Transverse colon (tissue), 4 donors: ENCODE results near the gene TGFB1I1. TPM values are rescaled to one million over a fixed set of nuclear protein-coding genes. Genes with fewer than 3 reads are reported as not detected.
"Not testable (repeated sequence)": the region's sequence is repeated elsewhere in the genome, so short reads cannot be mapped to it uniquely, and the experiment has no call there.

ENCODE experiments used
- DNase-seq: peaks from one replicate; pipeline ENCODE4 v3.0.0-alpha.2; 2019
- H3K27ac ChIP-seq, 4 donors: fragments of 200-600 bp; sonication (generic); 2 replicates each; pipeline ENCODE4 v1.5.1; 2016 to 2018; ENCODE audit warnings: inconsistent platforms in 4 of 4
- H3K27me3 ChIP-seq: fragments of 200-600 bp; sonication (generic); 2 replicates; pipeline ENCODE4 v1.5.1; 2017; ENCODE audit warnings: inconsistent platforms
- H3K36me3 ChIP-seq, 4 donors: fragments of 200-600 bp; sonication (generic); 2 replicates each; pipeline ENCODE4 v1.5.1; 2017 to 2019; ENCODE audit warnings: inconsistent platforms in 4 of 4
- H3K4me1 ChIP-seq, 4 donors: fragments of 200-600 bp; sonication (generic); 2 replicates each; pipeline ENCODE4 v1.5.1; 2017 to 2020; ENCODE audit warnings: inconsistent platforms in 4 of 4
- H3K4me3 ChIP-seq, 4 donors: fragments of 200-600 bp; sonication (generic); 1 replicate in 1 of 4; 2 replicates in 3 of 4; pipeline versions ENCODE4 v1.5.1 to v1.6.1; 2017 to 2019; ENCODE audit warnings: inconsistent platforms in 4 of 4
- H3K9me3 ChIP-seq, 2 donors: fragments of 200-600 bp; sonication (generic); 2 replicates each; pipeline ENCODE4 v1.5.1; 2017 to 2019; ENCODE audit warnings: inconsistent platforms in 2 of 2
- EP300 ChIP-seq: sonication (generic); formaldehyde crosslinking; IDR thresholded peaks from one replicate; pipeline ENCODE4 v1.6.1; 2017; ENCODE audit warnings: antibody characterized with exemption, low read depth
- POLR2A ChIP-seq: fragments of 450-650 bp; IDR thresholded peaks from one replicate; pipeline ENCODE4 v1.6.1; 2016; ENCODE audit warnings: antibody characterized with exemption, mild to moderate bottlenecking, moderate library complexity
- POLR2AphosphoS5 ChIP-seq, 3 donors: sonication (generic); formaldehyde crosslinking; IDR thresholded peaks; one replicate each; pipeline ENCODE4 v1.6.1; 2016; ENCODE audit warnings: antibody characterized with exemption in 3 of 3
- WGBS, 2 donors: methylation state at CpG; one replicate each; pipeline ENCODE4 v1.1.5; 2018; ENCODE audit warnings: low coverage in 1 of 2; 5-methylcytosine and 5-hydroxymethylcytosine counted together
- in situ Hi-C, 4 donors: fragments of 200-750 bp; cut with MboI; loops; one replicate each; pipeline versions ENCODE4 v1.15.0 to v1.15.1; 2017; ENCODE audit warnings: low sequenced_read_pairs in 3 of 4, low pct_ligation_motif_present in 1 of 4, low pct_unique_long_range_greater_than_20kb in 1 of 4
- intact Hi-C: fragments of 100-400 bp; cut with DNase I; formaldehyde crosslinking; loops from one replicate; pipeline ENCODE4 v1.15.1; 2023; ENCODE audit warnings: low total_unique reads
- total RNA-seq, 4 donors: library from RNA; depleted of rRNA; stranded (reverse); fragments of >200 nt; gene quantifications; one replicate each; pipeline ENCODE4 v1.1.0, GENCODE V29; 2016
- TF ChIP-seq, protein P1 (sequence below), 5 experiments: fragments of 200-600 bp in 3 of 5; fragments of 450-650 bp in 2 of 5; sonication (generic) in 3 of 5; IDR thresholded peaks; 1 replicate in 2 of 5; 2 replicates in 3 of 5; pipeline ENCODE4 v1.5.1; 2016 to 2017; ENCODE audit warnings: antibody characterized with exemption in 5 of 5, inconsistent platforms in 3 of 5, mild to moderate bottlenecking in 2 of 5, moderate library complexity in 1 of 5

Gene TGFB1I1
- total RNA-seq, 4 donors from 2014 or later = 43.0 to 102 (median 61.4) TPM

DNA sequence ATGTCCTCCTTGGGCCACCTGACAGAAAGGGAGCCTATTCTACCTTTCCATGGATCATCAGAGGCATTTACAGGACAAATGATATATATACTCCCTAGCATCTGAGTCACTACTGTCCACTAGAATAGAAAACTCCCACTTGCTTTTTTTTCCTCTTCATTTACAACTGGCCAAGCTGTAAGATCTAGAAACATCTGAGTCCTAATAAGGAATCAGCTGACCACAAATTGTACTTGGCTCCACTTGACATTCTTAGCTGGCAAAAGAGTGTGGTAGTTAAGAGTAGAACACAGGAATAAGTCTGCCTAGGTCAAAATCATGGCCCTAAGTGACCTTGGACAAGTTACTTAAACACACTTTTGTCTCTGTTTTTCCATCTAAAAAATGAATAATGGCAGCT, 31.0 kb downstream of the TGFB1I1 start:
- Histone ChIP-seq H3K27ac (no peak overlapping the region), H3K4me3 (no peak overlapping the region), H3K9me3 (no peaks in the 10 kb centered on the region), H3K4me1 (peaks cover 10 to 22% (median 13%) of the 10 kb centered on the region in 4 donors), H3K27me3 (no peaks in the 10 kb centered on the region), H3K36me3 (peaks cover 0 to 16% (median 5%) of the 10 kb centered on the region in 4 donors)
- DNase-seq = no peak
- TF ChIP-seq POLR2A (no peak), POLR2AphosphoS5 (IDR thresholded peaks at IDR 0.05) (no peak), EP300 (no peak)
- TF ChIP-seq, protein P1, sequence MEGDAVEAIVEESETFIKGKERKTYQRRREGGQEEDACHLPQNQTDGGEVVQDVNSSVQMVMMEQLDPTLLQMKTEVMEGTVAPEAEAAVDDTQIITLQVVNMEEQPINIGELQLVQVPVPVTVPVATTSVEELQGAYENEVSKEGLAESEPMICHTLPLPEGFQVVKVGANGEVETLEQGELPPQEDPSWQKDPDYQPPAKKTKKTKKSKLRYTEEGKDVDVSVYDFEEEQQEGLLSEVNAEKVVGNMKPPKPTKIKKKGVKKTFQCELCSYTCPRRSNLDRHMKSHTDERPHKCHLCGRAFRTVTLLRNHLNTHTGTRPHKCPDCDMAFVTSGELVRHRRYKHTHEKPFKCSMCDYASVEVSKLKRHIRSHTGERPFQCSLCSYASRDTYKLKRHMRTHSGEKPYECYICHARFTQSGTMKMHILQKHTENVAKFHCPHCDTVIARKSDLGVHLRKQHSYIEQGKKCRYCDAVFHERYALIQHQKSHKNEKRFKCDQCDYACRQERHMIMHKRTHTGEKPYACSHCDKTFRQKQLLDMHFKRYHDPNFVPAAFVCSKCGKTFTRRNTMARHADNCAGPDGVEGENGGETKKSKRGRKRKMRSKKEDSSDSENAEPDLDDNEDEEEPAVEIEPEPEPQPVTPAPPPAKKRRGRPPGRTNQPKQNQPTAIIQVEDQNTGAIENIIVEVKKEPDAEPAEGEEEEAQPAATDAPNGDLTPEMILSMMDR (IDR thresholded peaks at IDR 0.05) = no peak
- intact Hi-C loops = no loop called here
- in situ Hi-C loops = no loop called here

DNA sequence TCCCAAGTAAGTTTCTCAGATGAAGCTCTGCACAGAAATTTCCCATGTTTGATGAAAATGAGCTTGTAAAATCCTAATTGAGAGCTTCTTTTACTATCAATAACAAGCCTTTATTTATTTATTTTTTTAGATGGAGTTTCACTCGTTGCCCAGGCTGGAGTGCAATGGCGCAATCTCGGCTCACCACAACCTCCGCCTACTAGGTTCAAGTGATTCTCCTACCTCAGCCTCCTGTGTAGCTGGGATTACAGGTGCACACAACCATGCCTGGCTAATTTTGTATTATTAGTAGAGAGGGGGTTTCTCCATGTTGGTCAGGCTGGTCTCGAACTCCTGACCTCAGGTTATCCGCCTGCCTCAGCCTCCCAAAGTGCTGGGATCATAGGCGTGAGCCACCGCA, 31.6 kb downstream of the TGFB1I1 start:
- DNase-seq, intact Hi-C loops, H3K27ac ChIP-seq, H3K9me3 ChIP-seq, H3K4me3 ChIP-seq, in situ Hi-C loops, H3K27me3 ChIP-seq: not testable (repeated sequence)
- Histone ChIP-seq H3K36me3 (peaks cover 0 to 11% (median 5%) of the 10 kb centered on the region in 4 donors), H3K4me1 (peaks cover 10 to 22% (median 13%) of the 10 kb centered on the region in 4 donors)
- 91 to 100% methylated on average over 4 to 8 of the region's 8 CpGs for WGBS, 2 donors

DNA sequence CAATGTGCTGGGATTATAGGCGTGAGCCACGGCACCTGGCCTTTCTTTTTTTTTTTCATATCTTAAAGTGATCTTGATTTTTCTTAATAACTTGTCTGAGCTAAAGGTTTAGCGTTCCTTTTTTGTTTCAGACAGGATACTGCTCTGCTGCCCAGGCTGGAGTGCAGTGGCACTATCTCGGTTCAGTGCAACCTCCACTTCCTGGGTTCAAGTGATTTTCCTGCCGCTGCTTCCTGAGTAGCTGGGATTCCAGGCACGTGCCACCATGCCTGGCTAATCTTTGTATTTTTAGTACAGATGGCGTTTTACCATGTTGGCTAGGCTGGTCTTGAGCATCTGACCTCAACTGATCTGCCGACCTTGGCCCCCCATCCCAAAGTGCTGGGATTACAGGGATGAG, 32.2 kb downstream of the TGFB1I1 start:
- WGBS, 2 donors = 85 to 91% methylated on average over 6 to 8 of the region's 8 CpGs
- H3K4me1 ChIP-seq = peaks cover 10 to 27% (median 17%) of the 10 kb centered on the region in 4 donors
- intact Hi-C loops = no loop called here

DNA sequence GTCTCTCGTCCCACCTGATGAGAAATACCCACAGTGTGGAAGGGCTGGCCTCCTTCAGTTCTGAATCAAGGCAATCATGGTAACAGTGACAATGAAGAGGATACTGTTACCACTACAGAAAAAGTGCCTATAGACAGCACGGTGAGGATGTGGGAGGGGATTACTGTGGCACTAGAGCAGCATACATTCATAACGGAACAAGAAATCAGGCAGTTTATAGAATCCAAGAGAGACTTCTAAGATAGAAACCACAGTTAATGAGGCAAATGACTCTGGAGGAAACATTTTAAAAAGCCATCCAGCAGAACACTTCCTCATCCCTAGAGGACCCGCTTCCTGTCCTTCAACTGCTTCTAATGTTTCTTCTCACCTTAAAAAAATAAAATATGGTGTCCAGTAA, 33.5 kb downstream of the TGFB1I1 start:
- H3K4me1 ChIP-seq = peaks cover 17 to 36% (median 23%) of the 10 kb centered on the region in 4 donors
- in situ Hi-C loops (no loop called here), intact Hi-C loops (no loop called here)
- H3K27ac ChIP-seq = no peak overlapping the region
- WGBS, 2 donors = 71% methylated on average over 4 of the region's 4 CpGs; no CpG with 5 or more reads in 1 of the 2 donors
- H3K36me3 ChIP-seq = no peaks in the 10 kb centered on the region
- no peak for TF ChIP-seq POLR2AphosphoS5 (IDR thresholded peaks at IDR 0.05)
- TF ChIP-seq, protein P1 (IDR thresholded peaks at IDR 0.05) = no peak
- no peak for TF ChIP-seq EP300
- no peak for TF ChIP-seq POLR2A
- no peaks in the 10 kb centered on the region for H3K9me3 ChIP-seq
- H3K4me3 ChIP-seq = no peak overlapping the region
- no peak for DNase-seq
- H3K27me3 ChIP-seq = no peaks in the 10 kb centered on the region

More for the DNA sequence above, 32.2 kb downstream of the TGFB1I1 start:
- H3K36me3 ChIP-seq = peaks cover 0 to 6% (median 3%) of the 10 kb centered on the region in 4 donors
- H3K27me3 ChIP-seq = no peaks in the 10 kb centered on the region
- TF ChIP-seq EP300 = no peak
- TF ChIP-seq POLR2AphosphoS5 (IDR thresholded peaks at IDR 0.05) = no peak
- TF ChIP-seq, protein P1 (IDR thresholded peaks at IDR 0.05) = no peak
- no peak for TF ChIP-seq POLR2A
- no peak for DNase-seq
- no peaks in the 10 kb centered on the region for H3K9me3 ChIP-seq
- in situ Hi-C loops = no loop called here
- H3K4me3 ChIP-seq = no peak overlapping the region
- no peak overlapping the region for H3K27ac ChIP-seq

DNA sequence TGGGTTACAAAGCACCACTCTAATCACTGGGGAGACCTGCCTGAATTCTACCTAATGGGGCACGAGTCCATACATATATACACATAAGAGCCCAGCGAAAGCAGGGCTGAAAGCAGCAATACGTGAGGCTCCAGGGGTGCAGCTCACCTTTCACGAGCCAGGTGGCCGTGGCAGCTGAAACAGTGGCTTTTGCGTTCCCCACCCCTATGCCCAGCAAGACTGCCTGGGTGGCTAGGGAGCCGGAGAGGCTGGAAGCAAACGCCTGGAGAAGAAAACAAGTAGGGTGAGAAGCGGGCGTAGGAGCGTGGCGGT, 35.6 kb downstream of the TGFB1I1 start:
- Histone ChIP-seq H3K27ac (peak overlapping the region; percentile 93 to 95 (median 94)), H3K36me3 (no peaks in the 10 kb centered on the region), H3K4me3 (peak overlapping the region; percentile 85 to 93 (median 89)), H3K27me3 (no peaks in the 10 kb centered on the region), H3K9me3 (no peaks in the 10 kb centered on the region), H3K4me1 (peaks cover 17 to 36% (median 23%) of the 10 kb centered on the region in 4 donors)
- TF ChIP-seq, protein P1 (IDR thresholded peaks at IDR 0.05) = no peak
- TF ChIP-seq EP300 = no peak
- no peak for TF ChIP-seq POLR2AphosphoS5 (IDR thresholded peaks at IDR 0.05)
- no peak for TF ChIP-seq POLR2A
- intact Hi-C loops (no loop called here), in situ Hi-C loops (no loop called here)
- 2% methylated on average over 12 of the region's 12 CpGs; no CpG with 5 or more reads in 1 of the 2 donors for WGBS, 2 donors
- DNase-seq = no peak
